PFSK-1 (cell line): ENCODE data around the gene FAR2.

ENCODE experiments used
- POLR2AphosphoS5 ChIP-seq: IDR thresholded peaks from 2 replicates; pipeline ENCODE4 v1.6.1; 2012; ENCODE audit warnings: low read depth, mild to moderate bottlenecking, control low read depth, low read length, moderate library complexity
- REST ChIP-seq, 2 experiments: IDR thresholded peaks; 2 replicates each; pipeline versions ENCODE4 v1.6.1 to v1.8.0; 2011 to 2012; ENCODE audit warnings: low read depth in 2 of 2, low read length in 2 of 2, control low read depth in 1 of 2, inconsistent platforms in 1 of 2, mild to moderate bottlenecking in 1 of 2, moderate library complexity in 1 of 2; ENCODE audit not compliant: insufficient read depth in 1 of 2
- SIN3A ChIP-seq: IDR thresholded peaks from 2 replicates; pipeline ENCODE4 v1.6.1; 2012; ENCODE audit warnings: mild to moderate bottlenecking, low read length, moderate library complexity, borderline replicate concordance; ENCODE audit not compliant: insufficient read depth

GRCh38 chr12:29256598-29256997 is 107.5 kb downstream of the FAR2 start:
- TF ChIP-seq SIN3A = no peak
- TF ChIP-seq REST (IDR thresholded peaks at IDR 0.05; ENCODE audit: insufficient read depth in 1 of 2, low read depth in 2 of 2, low read length in 2 of 2) = no peak
- no peak for TF ChIP-seq POLR2AphosphoS5
